GM12891 (cell line): ENCODE measurements around the gene LANCL1.

Experiments
- POLR2A ChIP-seq: IDR thresholded peaks from 2 replicates; pipeline ENCODE4 v1.6.1; 2011; ENCODE audit warnings: low read depth, low read length, control low read depth
- POLR2AphosphoS5 ChIP-seq: IDR thresholded peaks from 2 replicates; pipeline ENCODE4 v1.6.1; 2011; ENCODE audit warnings: low read depth, low read length, control low read depth
- TAF1 ChIP-seq: IDR thresholded peaks from 2 replicates; pipeline ENCODE4 v1.6.1; 2011; ENCODE audit warnings: low read depth, low read length, control low read depth

DNA sequence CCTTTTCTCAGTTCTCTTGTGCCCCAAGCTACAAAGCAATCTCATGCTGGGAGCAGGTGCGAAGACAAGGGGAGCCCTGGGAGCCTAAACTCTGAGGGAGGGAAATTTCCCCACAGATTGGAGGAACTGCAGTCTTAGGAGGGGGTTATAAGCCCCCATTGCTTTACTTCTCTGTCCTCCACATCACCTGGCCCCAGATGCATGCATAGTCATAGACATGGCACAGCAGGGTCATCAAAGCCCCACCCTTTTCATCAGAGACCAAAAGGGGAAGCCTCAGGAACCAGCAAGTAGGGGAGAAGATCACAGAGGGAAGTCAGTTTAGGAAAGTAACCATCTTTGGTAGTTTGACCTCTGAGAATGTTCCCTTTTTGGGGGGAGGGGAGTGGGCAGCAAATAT lies 33.7 kb downstream of the LANCL1 start:
- TF ChIP-seq POLR2AphosphoS5 = no peak
- no peak for TF ChIP-seq POLR2A
- TF ChIP-seq TAF1 = no peak
